Measurements from ENCODE around the gene CDK8. TPM values are rescaled to one million over a fixed set of nuclear protein-coding genes. Genes with fewer than 3 reads are reported as not detected.
"Not testable (repeated sequence)": the region's sequence is repeated elsewhere in the genome, so short reads cannot be mapped to it uniquely, and the experiment has no call there.

The CDK8 gene
- total and polyA plus RNA-seq, 9 of the 15 experiments (the other 6 are each of a cell fraction or from before 2014, with no cell fraction given) = 11.3 to 33.7 (median 20.3) TPM

DNA sequence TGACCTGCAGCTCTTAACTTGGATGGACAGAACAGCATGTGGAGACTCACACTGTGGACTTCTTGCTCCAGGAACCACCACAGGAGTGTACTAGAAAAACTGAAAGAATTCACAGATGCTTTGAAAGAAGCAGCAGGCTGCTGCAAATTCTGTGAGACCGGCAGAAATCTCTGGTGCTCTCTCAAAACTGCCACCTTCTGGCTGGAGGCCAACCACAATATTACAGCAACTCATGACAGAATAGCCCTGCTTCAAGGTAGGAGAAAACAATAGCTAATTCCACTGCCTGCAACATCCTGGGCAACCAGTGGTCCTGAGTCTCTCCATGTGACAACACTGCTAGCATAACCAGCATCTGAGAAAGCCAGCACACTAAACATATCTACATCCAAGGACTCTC lies 26.9 kb downstream of the CDK8 start:
- CTCF ChIA-PET (ENCODE audit: low intra/inter-chr PET ratio) = no interaction called here
- in situ Hi-C loops (cut with MboI) = no loop called here
- BruUV-seq (replicated peaks) = no TSS peak

DNA sequence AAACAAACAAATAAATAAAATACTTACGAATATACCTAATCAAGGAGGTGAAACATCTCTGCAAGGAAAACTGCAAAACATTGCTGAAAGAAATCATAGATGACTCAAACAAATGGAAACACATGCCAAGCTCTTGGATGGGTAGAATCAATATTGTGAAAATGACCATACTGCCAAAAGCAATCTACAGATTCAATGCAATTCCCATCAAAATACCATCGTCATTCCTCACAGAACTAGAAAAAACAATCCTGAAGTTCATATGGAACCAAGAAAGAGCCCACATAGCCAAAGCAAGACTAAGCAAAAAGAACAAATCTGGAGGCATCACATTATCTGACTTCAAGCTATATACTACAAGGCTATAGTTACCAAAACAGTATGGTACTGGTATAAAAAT lies 32.0 kb downstream of the CDK8 start:
- POLR2A ChIA-PET; H3K27me3 ChIP-seq (ENCODE audit: control insufficient read depth in 2 of 2, insufficient read depth in 2 of 2, low read length in 2 of 2); H3K4me3 ChIP-seq; CTCF ChIA-PET (ENCODE audit: low intra/inter-chr PET ratio); FAIRE-seq; H3K9ac ChIP-seq (ENCODE audit: insufficient read depth in 1 of 2, low read depth in 2 of 2, low read length in 2 of 2); H3K9me3 ChIP-seq (replicated peaks; ENCODE audit: control insufficient read depth, insufficient read depth, low read depth, low read length); DNase-seq (ENCODE audit: extremely low read depth in 1 of 4, low spot score in 3 of 4); BruUV-seq (replicated peaks); H3K4me2 ChIP-seq (ENCODE audit: insufficient read depth, low read length); in situ Hi-C loops (cut with MboI); H2AFZ ChIP-seq (ENCODE audit: low read depth, low read length); H3K36me3 ChIP-seq (ENCODE audit: control insufficient read depth, insufficient read depth, low read length); H3K4me1 ChIP-seq (replicated peaks in 1 of 2; ENCODE audit: control insufficient read depth in 2 of 2, insufficient read depth in 2 of 2, low read length in 2 of 2); H4K20me1 ChIP-seq (replicated peaks; ENCODE audit: control insufficient read depth, insufficient read depth, low read length); H3K79me2 ChIP-seq (ENCODE audit: control insufficient read depth, insufficient read depth, low read length); H3K27ac ChIP-seq (ENCODE audit: extremely low read depth, low read depth, low read length); intact Hi-C loops (cut with micrococcal nuclease); H3K9me1 ChIP-seq (ENCODE audit: control insufficient read depth, insufficient read depth, low read length); ATAC-seq: not testable (repeated sequence)
- 47% methylated on average over 2 of the region's 2 CpGs for WGBS (ENCODE audit: insufficient coverage, low coverage, missing lambda C conversion rate)

More for the DNA sequence above, 26.9 kb downstream of the CDK8 start:
- Histone ChIP-seq H2AFZ (ENCODE audit: low read depth, low read length) (no peak overlapping the region), H3K9ac (ENCODE audit: insufficient read depth in 1 of 2, low read depth in 2 of 2, low read length in 2 of 2) (no peak overlapping the region), H4K20me1 (replicated peaks; ENCODE audit: control insufficient read depth, insufficient read depth, low read length) (no peaks in the 10 kb centered on the region), H3K36me3 (ENCODE audit: control insufficient read depth, insufficient read depth, low read length) (peaks cover 9% of the 10 kb centered on the region; the same call in 2 of the 3 replicates), H3K4me1 (replicated peaks in 1 of 2; ENCODE audit: control insufficient read depth in 2 of 2, insufficient read depth in 2 of 2, low read length in 2 of 2) (peaks cover 0 to 5% of the 10 kb centered on the region in 2 experiments; a peak in 1 of 5 replicates), H3K9me3 (replicated peaks; ENCODE audit: control insufficient read depth, insufficient read depth, low read depth, low read length) (no peaks in the 10 kb centered on the region), H3K4me2 (ENCODE audit: insufficient read depth, low read length) (no peak overlapping the region), H3K27ac (ENCODE audit: extremely low read depth, low read depth, low read length) (no peak overlapping the region), H3K4me3 (no peak overlapping the region), H3K79me2 (ENCODE audit: control insufficient read depth, insufficient read depth, low read length) (peaks cover 16% of the 10 kb centered on the region), H3K27me3 (ENCODE audit: control insufficient read depth in 2 of 2, insufficient read depth in 2 of 2, low read length in 2 of 2) (no peaks in the 10 kb centered on the region), H3K9me1 (ENCODE audit: control insufficient read depth, insufficient read depth, low read length) (no peaks in the 10 kb centered on the region)
- POLR2A ChIA-PET = no interaction called here
- ATAC-seq (no peak), FAIRE-seq (no peak), DNase-seq (ENCODE audit: extremely low read depth in 1 of 4, low spot score in 3 of 4) (no peak)
- intact Hi-C loops (cut with micrococcal nuclease) = no loop called here
- TF ChIP-seq HIVEP1 (CRISPR knock-in tag; IDR thresholded peaks at IDR 0.05) = no peak
- no peak for TF ChIP-seq ELK1 (CRISPR knock-in tag; IDR thresholded peaks at IDR 0.05)
- TF ChIP-seq, protein P1, sequence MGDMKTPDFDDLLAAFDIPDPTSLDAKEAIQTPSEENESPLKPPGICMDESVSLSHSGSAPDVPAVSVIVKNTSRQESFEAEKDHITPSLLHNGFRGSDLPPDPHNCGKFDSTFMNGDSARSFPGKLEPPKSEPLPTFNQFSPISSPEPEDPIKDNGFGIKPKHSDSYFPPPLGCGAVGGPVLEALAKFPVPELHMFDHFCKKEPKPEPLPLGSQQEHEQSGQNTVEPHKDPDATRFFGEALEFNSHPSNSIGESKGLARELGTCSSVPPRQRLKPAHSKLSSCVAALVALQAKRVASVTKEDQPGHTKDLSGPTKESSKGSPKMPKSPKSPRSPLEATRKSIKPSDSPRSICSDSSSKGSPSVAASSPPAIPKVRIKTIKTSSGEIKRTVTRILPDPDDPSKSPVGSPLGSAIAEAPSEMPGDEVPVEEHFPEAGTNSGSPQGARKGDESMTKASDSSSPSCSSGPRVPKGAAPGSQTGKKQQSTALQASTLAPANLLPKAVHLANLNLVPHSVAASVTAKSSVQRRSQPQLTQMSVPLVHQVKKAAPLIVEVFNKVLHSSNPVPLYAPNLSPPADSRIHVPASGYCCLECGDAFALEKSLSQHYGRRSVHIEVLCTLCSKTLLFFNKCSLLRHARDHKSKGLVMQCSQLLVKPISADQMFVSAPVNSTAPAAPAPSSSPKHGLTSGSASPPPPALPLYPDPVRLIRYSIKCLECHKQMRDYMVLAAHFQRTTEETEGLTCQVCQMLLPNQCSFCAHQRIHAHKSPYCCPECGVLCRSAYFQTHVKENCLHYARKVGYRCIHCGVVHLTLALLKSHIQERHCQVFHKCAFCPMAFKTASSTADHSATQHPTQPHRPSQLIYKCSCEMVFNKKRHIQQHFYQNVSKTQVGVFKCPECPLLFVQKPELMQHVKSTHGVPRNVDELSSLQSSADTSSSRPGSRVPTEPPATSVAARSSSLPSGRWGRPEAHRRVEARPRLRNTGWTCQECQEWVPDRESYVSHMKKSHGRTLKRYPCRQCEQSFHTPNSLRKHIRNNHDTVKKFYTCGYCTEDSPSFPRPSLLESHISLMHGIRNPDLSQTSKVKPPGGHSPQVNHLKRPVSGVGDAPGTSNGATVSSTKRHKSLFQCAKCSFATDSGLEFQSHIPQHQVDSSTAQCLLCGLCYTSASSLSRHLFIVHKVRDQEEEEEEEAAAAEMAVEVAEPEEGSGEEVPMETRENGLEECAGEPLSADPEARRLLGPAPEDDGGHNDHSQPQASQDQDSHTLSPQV (IDR thresholded peaks at IDR 0.05) = no peak
- TF ChIP-seq, protein P2, sequence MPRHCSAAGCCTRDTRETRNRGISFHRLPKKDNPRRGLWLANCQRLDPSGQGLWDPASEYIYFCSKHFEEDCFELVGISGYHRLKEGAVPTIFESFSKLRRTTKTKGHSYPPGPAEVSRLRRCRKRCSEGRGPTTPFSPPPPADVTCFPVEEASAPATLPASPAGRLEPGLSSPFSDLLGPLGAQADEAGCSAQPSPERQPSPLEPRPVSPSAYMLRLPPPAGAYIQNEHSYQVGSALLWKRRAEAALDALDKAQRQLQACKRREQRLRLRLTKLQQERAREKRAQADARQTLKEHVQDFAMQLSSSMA (CRISPR knock-in tag; IDR thresholded peaks at IDR 0.05) = no peak
- no peak for TF ChIP-seq HOXB6 (CRISPR knock-in tag; IDR thresholded peaks at IDR 0.05; ENCODE audit: borderline replicate concordance)
- TF ChIP-seq ZC3H4 (CRISPR knock-in tag; IDR thresholded peaks at IDR 0.05; ENCODE audit: borderline replicate concordance) = no peak
- TF ChIP-seq MCM2 (IDR thresholded peaks at IDR 0.05; ENCODE audit: low read depth) = no peak
- no peak for TF ChIP-seq ASH1L (IDR thresholded peaks at IDR 0.05; ENCODE audit: borderline replicate concordance, low read depth, partially characterized antibody)
- WGBS (ENCODE audit: insufficient coverage, low coverage, missing lambda C conversion rate) = 100% methylated on average over 1 of the region's 1 CpG

Data from K562 (cell line).